HG03103 (cell line): ENCODE measurements around the gene IGF2R.
"Not testable (repeated sequence)": the region's sequence is repeated elsewhere in the genome, so short reads cannot be mapped to it uniquely, and the experiment has no call there.

Experiments
- ATAC-seq: cut with Tn5 transposase; IDR thresholded peaks from one replicate; pipeline ENCODE4 v1.9.1; 2021; ENCODE audit warnings: low read depth; ENCODE audit not compliant: unreplicated experiment

The IGF2R gene

DNA sequence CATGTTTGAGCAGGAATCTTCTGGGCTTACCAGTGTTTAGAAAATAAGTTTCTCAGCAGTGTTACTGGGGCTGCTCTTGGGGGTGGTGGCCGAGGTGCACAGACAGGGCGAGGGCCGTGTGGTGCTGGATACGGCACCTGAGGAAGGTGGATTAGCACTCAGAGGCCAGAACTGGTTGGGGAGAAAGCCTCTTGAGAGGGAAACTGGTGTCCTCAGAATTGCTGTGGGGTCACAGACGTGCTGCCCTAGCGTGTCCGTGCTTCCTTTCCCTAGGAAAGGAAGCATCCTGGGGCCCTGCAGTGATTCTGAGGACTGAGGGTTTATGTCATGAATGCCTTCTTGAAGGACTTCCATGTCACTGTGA is 120.6 kb downstream of the IGF2R start:
- no peak for ATAC-seq

DNA sequence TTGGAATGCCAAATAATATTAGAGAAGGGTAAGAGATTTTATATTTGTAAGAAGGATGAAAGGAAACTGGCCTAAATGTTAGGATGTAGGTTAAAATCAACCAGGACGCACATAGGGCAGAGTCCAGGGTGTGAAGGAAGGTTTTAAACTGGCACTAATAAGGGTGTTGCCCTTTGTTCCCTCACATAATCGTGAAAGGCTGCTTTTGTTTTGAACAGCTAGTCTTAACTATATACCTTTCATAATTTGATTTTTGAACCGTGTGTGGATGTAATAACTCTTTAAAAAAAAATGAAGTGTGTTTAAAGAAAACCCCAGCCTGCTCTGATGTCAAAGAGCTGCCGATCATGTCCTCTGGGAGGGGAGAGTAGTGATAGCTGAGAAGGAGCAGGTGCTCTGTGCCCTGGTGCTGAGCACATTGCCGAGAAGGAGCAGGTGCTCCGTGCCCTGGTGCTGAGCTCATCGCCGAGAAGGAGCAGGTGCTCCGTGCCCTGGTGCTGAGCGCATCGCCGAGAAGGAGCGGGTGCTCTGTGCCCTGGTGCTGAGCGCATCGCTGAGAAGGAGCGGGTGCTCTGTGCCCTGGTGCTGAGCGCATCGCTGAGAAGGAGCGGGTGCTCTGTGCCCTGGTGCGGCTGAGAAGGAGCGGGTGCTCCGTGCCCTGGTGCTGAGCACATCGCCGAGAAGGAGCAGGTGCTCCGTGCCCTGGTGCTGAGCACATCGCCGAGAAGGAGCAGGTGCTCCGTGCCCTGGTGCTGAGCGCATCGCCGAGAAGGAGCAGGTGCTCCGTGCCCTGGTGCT is 121.8 kb downstream of the IGF2R start:
- not testable (repeated sequence) for ATAC-seq

DNA sequence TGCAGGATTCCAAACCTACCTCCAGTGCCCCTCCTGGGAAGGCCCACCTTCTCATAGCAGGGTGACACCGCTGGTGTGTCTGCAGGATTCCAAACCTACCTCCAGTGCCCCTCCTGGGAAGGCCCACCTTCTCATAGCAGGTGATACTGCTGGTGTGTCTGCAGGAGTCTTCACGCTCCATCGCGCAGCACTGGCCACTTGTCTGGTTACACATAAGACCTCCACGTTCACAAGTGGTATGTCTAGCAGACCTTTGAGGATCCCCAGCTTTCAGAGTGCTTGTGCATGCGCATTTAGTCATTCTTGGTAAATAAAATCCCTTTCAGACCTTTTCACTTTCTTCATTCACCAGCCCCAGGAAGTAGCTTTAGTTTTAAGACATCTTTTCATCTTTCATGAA is 123.3 kb downstream of the IGF2R start:
- not testable (repeated sequence) for ATAC-seq

DNA sequence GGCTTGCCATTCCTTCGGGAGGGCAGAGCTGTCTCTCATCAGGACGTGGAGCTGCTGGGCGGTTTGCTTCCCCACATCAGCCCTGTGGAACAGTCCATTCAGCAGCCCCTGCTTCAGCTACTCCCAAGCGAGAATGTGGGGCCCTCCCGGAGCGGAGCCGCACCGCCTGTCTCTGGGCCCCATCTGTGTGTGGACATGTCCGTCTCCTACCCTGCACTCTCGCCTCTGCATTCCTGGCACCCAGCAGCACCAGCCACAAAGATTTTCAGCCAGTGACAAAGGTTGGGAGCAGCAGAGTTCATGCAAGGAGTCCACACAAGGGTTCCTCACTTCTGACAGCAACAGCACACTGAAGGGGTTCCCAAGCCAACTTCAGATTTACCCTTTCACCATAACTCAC is 123.7 kb downstream of the IGF2R start:
- no peak for ATAC-seq

DNA sequence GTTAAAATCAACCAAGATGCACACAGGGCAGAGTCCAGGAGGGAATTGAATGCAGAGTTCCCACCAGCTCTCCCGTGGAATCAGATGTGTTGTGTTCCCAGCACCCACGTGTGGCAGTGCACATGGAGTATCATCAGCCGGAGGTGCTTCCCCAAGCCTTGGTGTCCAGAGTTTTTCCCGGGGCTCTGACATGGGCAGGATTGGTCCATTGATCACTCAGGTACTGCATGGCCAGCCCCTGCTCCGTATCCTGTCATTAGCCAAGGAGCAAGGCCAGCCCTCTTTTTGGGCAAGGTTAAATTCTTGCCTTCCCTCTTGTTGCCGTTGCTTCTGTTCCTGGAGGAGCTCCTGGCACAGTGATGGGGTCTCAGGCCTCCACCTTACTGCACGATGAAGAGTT is 124.2 kb downstream of the IGF2R start:
- no peak for ATAC-seq

DNA sequence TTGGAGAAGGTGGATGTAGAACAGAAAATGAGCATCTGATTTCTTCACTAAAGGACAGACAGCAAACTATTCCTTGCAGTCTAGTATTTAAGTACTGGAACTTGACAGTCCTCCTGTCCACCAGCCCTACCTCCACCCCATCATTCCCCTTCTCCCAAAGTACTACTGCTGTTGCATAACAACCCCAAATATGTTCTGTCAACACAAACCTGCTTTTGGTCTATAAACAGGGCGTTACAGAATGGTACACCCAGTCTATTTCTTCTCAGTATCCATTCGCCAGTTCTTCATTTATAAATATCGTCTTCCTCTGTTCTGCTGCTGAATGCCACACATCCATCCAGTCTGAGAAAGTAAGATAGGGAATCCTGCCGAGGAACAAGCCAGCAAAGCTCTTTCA is 125.1 kb downstream of the IGF2R start:
- no peak for ATAC-seq

DNA sequence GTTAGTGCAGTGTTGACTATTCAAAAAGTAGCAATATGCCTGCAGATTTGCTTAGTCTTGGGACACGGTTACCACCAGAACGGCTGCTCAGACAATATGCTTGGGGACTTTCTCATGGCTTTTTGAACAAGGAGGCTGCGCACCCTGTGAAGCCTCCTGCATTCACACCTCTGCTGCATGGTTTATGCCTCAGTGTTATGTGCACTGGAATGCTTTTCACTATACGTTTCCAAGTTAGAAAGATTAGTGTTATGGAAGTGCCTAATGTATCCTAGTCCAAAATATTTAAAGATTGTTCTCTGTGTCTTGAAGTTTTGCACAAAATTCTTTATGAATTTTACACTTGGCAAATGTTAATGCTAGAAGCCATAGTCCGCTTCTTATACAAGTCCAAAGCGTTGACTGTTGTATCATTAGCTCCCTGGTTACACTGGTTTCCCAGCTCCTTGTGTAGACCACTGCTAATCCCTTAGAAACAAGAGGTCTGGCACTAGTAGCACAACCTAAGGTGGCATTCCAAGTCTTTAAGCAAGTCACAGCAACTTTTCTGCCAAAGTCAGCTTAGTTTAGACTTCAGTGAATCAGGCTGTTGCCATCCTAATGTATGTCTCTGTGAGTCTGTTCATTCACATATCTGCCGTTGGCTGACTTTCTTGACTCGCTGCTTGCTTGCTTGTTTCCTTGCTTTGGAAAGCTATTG is 126.4 kb downstream of the IGF2R start:
- ATAC-seq = no peak

DNA sequence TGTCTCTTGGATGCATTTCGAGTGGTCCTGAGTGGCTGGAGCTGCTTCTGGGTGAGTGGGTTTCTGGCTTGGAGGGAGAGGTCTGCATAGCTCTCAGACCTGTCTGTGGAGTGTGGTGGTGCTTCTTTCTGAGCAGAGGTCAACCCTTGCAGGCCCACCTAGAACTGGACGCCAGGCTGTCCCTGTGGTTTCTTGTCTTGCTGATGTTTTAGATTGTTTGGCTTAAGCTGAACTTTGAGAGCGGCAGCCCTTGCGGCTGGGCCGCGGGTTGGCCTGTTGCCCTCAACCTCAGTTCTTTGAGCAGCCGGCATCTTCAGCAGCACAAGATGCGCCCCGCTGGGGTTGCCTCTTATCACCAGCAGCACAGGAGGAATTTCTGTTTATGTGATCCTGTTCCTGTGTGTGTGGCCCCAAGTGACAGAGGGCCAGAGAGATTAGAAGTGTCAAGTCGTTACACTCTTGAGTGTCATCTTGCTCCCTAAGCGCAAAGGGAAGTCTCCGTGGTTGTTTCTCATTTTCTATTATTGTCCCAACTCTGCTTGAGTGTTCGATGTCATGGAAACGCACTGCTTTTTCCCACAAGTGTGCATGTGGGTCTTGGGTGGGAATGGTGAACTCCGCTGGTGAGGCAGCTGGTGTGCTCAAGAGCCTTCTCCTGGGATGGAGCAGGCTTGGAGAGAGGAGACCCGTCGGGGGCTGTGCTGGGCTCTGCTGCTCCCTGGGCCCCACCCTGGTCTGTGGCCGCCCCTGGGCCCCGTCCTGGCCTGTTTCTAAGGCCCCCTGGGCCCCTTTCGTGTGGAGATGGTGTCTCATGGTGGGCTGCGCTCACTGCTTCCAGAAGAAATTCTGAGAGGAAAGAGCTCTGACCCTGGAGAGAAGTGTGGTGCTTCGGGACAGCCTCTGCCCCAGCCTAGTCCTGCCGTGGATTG is 132.7 kb downstream of the IGF2R start:
- ATAC-seq = no peak

DNA sequence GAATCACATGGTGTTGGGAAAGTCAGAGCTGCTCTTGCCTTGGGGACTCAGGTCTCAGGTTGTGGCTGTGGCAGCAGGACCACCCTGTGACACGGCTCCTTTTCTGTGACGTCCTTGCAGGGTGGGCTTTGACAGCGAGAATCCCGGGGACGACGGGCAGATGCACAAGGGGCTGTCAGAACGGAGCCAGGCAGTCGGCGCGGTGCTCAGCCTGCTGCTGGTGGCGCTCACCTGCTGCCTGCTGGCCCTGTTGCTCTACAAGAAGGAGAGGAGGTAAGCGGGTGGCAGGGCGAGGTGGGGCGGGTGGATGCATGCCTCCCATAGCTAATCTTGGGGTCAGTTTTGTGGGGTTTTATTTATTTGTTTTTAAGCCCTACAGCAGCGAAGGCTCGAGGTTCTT is 133.5 kb downstream of the IGF2R start:
- ATAC-seq = no peak

DNA sequence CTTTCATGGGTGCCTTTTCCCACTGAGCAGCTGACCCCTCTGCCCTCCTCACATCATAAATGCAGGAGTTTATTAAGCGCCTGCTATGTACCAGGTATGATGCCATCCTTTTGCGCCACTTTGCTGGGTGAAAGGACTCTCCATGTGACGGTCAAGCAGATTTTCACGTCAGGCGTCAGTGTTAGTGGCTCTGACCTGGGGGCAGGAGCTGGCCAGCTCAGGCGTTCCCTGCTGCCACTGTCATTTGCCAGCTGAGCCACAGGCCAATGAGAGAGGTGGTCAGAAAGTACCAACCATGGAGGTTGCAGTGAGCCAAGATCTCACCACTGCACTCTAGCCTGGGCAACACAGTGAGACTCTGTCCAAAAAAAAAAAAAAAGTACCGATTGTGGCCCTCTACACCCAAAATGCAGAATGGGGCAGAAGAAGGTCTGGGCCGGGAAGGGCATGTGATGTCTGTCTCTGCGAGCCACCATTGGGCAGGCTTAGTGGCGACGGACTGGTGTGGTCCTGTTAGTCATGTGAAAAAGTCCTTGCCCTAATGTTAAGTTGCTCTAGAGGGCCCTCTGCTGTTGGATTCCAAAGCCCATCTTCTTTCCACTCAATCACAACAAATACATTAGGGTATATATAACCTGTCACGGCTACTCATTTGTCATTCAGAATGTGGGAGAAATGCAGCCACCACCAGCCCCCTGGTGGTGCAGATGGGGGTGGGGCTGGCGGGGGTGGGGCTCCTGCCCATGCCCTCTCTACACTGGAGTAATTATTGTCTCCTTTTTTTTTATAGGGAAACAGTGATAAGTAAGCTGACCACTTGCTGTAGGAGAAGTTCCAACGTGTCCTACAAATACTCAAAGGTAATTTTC is 134.3 kb downstream of the IGF2R start:
- no peak for ATAC-seq

DNA sequence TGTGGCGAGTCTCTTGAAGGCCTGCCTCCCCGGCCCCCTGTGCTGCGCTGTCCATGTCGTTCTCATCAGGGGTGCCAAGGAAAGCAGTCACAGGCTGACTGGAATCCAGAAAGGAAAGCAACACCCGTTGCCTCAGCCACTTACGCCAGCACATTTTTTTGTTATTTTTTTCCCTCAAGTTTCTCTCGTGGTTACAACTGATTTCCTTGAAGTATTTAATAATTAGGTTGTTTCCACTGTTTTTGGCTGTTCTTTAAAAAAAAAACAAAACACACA is 134.9 kb downstream of the IGF2R start:
- ATAC-seq = no peak

DNA sequence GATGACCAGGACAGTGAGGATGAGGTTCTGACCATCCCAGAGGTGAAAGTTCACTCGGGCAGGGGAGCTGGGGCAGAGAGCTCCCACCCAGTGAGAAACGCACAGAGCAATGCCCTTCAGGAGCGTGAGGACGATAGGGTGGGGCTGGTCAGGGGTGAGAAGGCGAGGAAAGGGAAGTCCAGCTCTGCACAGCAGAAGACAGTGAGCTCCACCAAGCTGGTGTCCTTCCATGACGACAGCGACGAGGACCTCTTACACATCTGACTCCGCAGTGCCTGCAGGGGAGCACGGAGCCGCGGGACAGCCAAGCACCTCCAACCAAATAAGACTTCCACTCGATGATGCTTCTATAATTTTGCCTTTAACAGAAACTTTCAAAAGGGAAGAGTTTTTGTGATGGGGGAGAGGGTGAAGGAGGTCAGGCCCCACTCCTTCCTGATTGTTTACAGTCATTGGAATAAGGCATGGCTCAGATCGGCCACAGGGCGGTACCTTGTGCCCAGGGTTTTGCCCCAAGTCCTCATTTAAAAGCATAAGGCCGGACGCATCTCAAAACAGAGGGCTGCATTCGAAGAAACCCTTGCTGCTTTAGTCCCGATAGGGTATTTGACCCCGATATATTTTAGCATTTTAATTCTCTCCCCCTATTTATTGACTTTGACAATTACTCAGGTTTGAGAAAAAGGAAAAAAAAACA is 136.1 kb downstream of the IGF2R start:
- ATAC-seq = no peak

DNA sequence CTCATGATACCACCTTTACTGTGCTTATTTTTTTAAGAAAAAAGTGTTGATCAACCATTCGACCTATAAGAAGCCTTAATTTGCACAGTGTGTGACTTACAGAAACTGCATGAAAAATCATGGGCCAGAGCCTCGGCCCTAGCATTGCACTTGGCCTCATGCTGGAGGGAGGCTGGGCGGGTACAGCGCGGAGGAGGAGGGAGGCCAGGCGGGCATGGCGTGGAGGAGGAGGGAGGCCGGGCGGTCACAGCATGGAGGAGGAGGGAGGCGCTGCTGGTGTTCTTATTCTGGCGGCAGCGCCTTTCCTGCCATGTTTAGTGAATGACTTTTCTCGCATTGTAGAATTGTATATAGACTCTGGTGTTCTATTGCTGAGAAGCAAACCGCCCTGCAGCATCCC is 137.1 kb downstream of the IGF2R start:
- no peak for ATAC-seq

DNA sequence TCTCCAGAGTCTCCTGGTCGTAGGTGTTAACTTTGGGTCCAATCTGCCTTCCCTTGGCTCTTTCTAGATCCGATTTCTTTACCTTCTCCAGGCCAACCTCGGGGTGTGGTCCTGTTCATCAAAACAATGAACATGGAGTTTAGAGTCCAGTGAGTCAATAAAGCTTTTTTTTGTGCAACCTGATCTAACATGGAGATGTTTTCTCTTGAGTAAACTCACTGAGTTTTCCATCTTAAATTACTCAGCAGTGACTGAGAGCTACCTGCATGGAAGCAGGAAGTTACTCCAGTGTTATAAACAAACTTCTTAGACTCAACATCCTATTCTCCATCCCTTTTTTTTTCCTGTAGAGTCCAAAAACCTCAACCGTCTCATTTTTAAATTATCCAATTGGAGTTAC is 137.8 kb downstream of the IGF2R start:
- ATAC-seq = no peak

DNA sequence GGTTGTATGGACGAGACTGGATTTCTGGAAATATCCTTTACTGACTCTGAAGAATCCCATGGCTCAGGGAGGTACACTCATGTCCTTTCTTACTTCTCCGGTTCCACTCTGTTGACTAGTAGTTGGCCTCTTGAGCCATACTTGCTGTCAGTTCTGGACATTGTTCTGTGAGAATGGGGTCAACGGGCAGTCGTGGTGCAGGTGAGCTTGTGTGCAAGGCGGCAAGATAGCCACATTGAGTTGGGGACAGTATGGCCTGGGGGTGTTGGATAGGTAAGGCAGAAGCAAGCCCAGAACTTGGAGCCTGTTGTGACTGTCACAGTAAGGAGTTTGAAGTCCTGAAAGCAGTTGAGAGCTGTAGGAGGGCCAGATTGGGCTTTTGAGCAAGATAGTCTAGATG is 139.2 kb downstream of the IGF2R start:
- no peak for ATAC-seq

DNA sequence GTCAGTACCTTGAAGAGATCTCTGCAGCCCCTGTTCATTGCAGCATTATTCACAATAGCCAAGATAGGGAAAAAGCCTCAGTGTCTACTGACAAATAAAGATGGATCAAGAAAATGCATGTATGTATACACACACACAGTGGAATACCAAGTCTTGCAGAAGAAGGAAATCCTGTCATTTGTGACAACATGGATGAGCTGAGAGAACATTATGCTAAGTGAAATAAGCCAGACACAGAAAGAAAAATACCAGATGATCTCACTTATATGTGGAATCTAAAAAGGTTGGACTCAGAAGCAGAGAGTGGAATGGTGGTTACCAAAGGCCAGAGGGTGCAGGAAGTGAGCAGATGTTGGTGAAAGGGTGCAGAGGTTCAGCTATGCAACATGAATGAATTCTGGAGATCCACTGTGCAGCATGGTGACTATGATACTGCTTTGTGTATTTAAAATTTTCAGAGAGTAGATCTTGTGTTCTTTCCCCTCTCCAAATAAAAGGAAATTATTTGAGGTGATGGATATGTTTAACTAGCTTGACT is 141.8 kb downstream of the IGF2R start:
- no peak for ATAC-seq

DNA sequence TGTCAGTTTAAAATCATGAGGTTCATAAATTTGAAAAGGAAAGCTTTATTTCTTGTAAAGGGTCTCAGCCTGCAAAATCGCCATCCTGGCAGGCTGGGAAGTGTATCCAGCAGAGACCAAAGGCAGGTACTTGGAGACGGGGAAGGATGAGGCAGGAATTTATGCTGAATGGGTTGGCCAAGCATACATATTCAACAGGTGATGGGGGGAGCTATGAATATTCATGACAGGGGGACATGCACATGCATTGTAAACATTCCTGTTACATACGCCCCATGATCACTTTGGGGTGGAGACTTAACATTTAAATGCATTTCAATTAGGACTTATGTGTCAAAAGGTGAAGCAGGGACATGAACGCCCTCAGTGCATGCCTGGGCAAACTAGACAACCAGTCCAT is 142.9 kb downstream of the IGF2R start:
- ATAC-seq = no peak

DNA sequence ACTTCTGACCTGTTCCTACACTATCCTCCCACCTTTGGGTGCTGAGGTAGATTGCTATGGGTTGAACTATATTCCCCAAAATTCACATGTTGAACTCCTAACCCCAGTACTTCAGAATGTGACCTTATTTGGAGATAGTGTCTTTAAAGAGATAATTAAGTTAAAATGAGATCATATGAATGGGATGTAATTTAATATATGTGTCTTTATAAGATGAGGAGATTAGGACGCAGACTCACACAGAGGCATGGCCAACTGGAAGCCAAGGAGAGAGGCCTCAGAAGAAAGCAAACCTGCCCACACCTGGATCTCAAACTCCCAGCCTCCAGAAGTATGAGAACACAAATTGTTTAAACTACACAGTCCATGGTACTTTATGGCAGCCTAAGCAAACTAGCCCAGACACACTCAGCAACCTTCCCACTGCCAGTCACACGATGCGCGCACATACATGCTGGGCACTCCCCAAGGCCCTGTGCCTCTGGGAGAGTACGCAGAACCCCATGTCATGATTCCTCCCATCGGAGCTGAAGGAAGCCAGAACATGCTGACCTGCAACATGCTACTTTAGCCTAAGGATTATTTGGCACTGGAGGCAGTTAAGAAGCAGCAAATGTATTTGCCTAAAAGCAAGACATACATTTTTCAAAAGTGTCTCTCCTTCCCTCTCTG is 143.9 kb downstream of the IGF2R start:
- no peak for ATAC-seq

DNA sequence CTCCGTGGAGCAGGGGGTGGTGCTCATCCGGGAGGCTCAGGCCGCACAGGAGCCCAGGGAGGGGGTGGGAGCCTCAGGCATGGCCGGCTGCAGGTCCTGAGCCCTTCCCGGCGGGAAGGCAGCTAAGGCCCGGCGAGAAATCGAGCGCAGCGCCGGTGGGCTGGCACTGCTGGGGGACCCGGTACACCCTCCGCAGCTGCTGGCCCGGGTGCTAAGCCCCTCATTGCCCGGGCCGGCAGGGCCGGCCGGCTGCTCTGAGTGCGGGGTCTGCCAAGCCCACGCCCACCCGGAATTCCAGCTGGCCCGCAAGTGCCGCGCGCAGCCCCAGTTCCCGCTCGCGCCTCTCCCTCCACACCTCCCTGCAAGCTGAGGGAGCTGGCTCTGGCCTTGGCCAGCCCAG is 145.7 kb downstream of the IGF2R start:
- not testable (repeated sequence) for ATAC-seq
